Right atrium auricular region (tissue), 2 donors: ENCODE measurements around the gene COX6A2. TPM values are rescaled to one million over a fixed set of nuclear protein-coding genes. Genes with fewer than 3 reads are reported as not detected.

ENCODE experiments used
- DNase-seq: peaks from one replicate; pipeline ENCODE4 v3.0.0-alpha.2; 2019; ENCODE audit warnings: low spot score
- H3K27ac ChIP-seq, 2 donors: fragments of 200-600 bp; sonication (generic); 1 replicate in 1 of 2; 2 replicates in 1 of 2; pipeline ENCODE4 v1.5.1; 2016 to 2019
- H3K27me3 ChIP-seq, 2 donors: fragments of 200-600 bp; sonication (generic); one replicate each; pipeline versions ENCODE4 v1.5.1 to v1.6.0; 2017 to 2019
- H3K36me3 ChIP-seq: fragments of 200-600 bp; sonication (generic); one replicate; pipeline ENCODE4 v1.5.1; 2016
- H3K4me1 ChIP-seq, 2 donors: fragments of 200-600 bp; sonication (generic); one replicate each; pipeline versions ENCODE4 v1.5.1 to v1.6.0; 2017 to 2019
- H3K4me3 ChIP-seq, 2 donors: fragments of 200-600 bp; sonication (generic); 1 replicate in 1 of 2; 2 replicates in 1 of 2; pipeline ENCODE4 v1.5.1; 2017 to 2019; ENCODE audit warnings: mild to moderate bottlenecking in 1 of 2, moderate library complexity in 1 of 2
- H3K9me3 ChIP-seq, 2 donors: fragments of 200-600 bp; sonication (generic); one replicate each; pipeline ENCODE4 v1.5.1; 2019
- total RNA-seq, 2 donors: library from RNA; depleted of rRNA; stranded (reverse); fragments of >200 nt; gene quantifications; one replicate each; pipeline ENCODE4 v1.1.0, GENCODE V29; 2016
- TF ChIP-seq, protein P1 (sequence below), 2 donors: fragments of 200-600 bp; sonication (generic); IDR thresholded peaks; one replicate each; pipeline ENCODE4 v1.5.1; 2019; ENCODE audit warnings: antibody characterized with exemption in 2 of 2

COX6A2 gene
- total RNA-seq, 2 donors from 2014 or later: 515 to 564 TPM

GRCh38 chr16:31427441-31428278 is 500 bp downstream of the COX6A2 start:
- H3K4me3 ChIP-seq: peak overlapping the region; percentile 54 to 59
- H3K27me3 ChIP-seq: no peaks in the 10 kb centered on the region
- peaks cover 13% of the 10 kb centered on the region for H3K36me3 ChIP-seq
- peak overlapping the region; percentile 91 to 95 for H3K27ac ChIP-seq
- no peak for DNase-seq
- TF ChIP-seq, protein P1, sequence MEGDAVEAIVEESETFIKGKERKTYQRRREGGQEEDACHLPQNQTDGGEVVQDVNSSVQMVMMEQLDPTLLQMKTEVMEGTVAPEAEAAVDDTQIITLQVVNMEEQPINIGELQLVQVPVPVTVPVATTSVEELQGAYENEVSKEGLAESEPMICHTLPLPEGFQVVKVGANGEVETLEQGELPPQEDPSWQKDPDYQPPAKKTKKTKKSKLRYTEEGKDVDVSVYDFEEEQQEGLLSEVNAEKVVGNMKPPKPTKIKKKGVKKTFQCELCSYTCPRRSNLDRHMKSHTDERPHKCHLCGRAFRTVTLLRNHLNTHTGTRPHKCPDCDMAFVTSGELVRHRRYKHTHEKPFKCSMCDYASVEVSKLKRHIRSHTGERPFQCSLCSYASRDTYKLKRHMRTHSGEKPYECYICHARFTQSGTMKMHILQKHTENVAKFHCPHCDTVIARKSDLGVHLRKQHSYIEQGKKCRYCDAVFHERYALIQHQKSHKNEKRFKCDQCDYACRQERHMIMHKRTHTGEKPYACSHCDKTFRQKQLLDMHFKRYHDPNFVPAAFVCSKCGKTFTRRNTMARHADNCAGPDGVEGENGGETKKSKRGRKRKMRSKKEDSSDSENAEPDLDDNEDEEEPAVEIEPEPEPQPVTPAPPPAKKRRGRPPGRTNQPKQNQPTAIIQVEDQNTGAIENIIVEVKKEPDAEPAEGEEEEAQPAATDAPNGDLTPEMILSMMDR (IDR thresholded peaks at IDR 0.05): no peak
- H3K9me3 ChIP-seq: no peaks in the 10 kb centered on the region
- peaks cover 0 to 21% of the 10 kb centered on the region in 2 donors for H3K4me1 ChIP-seq

DNA sequence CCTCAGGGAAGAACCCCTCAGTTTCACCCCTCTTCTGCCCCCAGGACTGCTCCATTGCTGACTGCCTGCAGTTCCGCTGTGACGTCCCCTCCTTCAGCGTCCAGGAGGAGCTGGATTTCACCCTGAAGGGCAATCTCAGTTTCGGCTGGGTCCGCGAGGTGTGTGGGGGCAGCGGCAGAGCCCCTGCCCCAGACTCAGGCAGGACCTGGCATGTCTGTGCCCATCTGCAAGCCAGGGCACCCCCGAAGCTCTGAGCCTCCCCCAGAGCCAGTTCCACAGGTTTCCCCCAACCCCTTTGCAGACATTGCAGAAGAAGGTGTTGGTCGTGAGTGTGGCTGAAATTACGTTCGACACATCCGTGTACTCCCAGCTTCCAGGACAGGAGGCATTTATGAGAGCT is 4.4 kb downstream of the COX6A2 start:
- H3K27ac ChIP-seq: peak overlapping the region; percentile 29 to 39
- no peaks in the 10 kb centered on the region for H3K9me3 ChIP-seq
- peaks cover 0 to 7% of the 10 kb centered on the region in 2 donors for H3K4me1 ChIP-seq
- H3K27me3 ChIP-seq: no peaks in the 10 kb centered on the region
- DNase-seq: no peak
- TF ChIP-seq, protein P1 (IDR thresholded peaks at IDR 0.05): no peak
- H3K4me3 ChIP-seq: no peak overlapping the region
- H3K36me3 ChIP-seq: peaks cover 13% of the 10 kb centered on the region

- peaks cover 0 to 4% of the 10 kb centered on the region in 2 donors for H3K4me1 ChIP-seq
- TF ChIP-seq, protein P1 (IDR thresholded peaks at IDR 0.05): no peak
- H3K27ac ChIP-seq: peak overlapping the region; percentile 29 to 39
- H3K27me3 ChIP-seq: no peaks in the 10 kb centered on the region
- peaks cover 13% of the 10 kb centered on the region for H3K36me3 ChIP-seq
- H3K9me3 ChIP-seq: no peaks in the 10 kb centered on the region
- DNase-seq: no peak
- no peak overlapping the region for H3K4me3 ChIP-seq
Observed at GRCh38 chr16:31423241-31423640, 4.9 kb downstream of the COX6A2 start.

GRCh38 chr16:31421587-31421986 is 6.6 kb downstream of the COX6A2 start:
- H3K9me3 ChIP-seq: no peaks in the 10 kb centered on the region
- no peak for DNase-seq
- H3K4me3 ChIP-seq: no peak overlapping the region
- TF ChIP-seq, protein P1 (IDR thresholded peaks at IDR 0.05): no peak
- no peak overlapping the region for H3K27ac ChIP-seq
- no peaks in the 10 kb centered on the region for H3K27me3 ChIP-seq
- no peaks in the 10 kb centered on the region for H3K4me1 ChIP-seq
- H3K36me3 ChIP-seq: peaks cover 8% of the 10 kb centered on the region

DNA sequence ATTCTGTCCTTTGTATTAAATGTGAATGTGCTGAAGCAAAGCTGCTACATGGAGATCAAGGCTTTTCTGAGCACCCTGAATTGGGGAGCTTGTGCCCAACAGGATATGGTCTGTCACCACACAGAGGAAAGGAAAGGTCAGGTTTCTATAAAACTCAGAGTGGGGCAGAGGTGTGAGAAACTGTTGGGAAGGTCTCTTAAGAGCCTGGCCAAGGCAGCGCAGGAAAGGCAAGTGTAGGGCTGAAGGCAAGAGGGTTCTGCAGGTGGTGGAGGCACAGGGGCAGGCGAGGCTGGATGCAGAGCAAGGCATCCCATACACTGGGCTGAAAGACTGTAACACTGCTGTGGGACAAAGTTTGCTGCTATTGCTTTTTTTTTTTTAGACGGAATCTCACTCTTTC is 8.1 kb downstream of the COX6A2 start:
- TF ChIP-seq, protein P1 (IDR thresholded peaks at IDR 0.05): no peak
- DNase-seq: no peak
- Histone ChIP-seq H3K4me1 (no peaks in the 10 kb centered on the region), H3K27me3 (no peaks in the 10 kb centered on the region), H3K4me3 (no peak overlapping the region), H3K9me3 (no peaks in the 10 kb centered on the region), H3K27ac (no peak overlapping the region), H3K36me3 (no peaks in the 10 kb centered on the region)
